Glomerular visceral epithelial cell (primary cell): ENCODE measurements around the gene SHB.
"Not testable (repeated sequence)": the region's sequence is repeated elsewhere in the genome, so short reads cannot be mapped to it uniquely, and the experiment has no call there.

Source experiments
- DNase-seq: peaks from one replicate; pipeline ENCODE4 v3.0.0-alpha.2; 2016; ENCODE audit errors: extremely low spot score

SHB gene

DNA sequence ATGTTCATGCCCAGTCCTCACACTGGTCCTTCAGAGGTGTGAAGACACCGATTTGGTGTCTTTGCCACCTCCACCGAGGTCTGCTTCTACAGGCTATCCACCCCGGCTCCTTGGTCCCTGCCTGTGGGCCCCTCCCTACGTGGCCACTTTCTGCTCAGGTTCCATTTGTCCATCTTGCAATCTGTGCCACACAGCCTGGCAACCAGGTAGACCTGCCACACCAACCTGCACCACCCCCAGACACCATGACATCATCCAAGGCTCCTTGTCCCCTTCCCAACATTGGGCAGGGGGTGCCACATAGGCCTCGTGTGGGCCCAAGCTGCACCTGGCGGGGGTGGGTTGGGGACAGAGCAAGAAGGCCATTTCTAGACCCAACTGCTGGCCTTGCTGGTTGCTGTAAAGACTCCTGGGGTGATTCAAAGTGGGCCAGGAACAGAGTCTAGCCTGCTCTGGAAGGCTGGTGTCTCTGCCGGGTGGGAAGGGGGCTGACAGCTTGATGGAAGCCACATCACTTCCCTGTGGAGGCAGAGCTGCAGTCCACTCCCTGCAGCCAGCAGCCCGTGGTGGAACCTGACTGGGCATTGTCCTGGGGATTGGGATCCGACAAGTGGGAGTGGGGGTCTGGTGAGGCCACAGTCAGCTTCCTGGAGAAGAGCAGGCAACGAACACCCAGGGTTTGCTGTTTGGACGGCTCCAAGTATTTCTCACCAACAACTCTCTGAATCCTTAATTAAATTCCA is 99.3 kb downstream of the SHB start:
- DNase-seq = no peak

- DNase-seq = peak; percentile 57
Measured at GRCh38 chr9:37969130-37969529, 99.9 kb downstream of the SHB start.

DNA sequence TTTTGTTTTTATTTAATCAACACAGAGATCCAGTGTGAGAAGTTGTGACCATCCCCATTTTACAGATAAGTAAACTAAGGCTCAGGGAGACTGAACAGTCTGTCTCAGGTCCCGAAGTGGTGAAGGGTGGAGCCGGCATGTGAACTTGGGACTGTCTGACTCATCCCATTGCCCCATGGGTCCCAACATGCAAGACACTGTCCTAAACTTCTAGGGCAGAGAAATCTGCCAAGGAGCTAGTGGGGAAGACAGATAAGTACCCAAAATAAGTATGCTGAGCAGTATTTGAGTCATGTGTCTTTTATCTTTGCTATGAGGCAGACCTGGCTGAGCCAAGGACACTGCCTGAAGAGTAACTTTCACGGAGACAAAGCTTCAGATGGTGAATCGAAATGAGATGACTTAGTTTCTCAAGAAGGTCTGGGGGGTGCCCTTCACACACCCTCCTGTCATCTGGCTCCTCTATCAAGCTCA is 100.8 kb downstream of the SHB start:
- DNase-seq = no peak

- DNase-seq = no peak
Measured at GRCh38 chr9:37967761-37968080, 101.3 kb downstream of the SHB start.

GRCh38 chr9:37967014-37967760 is 101.8 kb downstream of the SHB start:
- no peak for DNase-seq

DNA sequence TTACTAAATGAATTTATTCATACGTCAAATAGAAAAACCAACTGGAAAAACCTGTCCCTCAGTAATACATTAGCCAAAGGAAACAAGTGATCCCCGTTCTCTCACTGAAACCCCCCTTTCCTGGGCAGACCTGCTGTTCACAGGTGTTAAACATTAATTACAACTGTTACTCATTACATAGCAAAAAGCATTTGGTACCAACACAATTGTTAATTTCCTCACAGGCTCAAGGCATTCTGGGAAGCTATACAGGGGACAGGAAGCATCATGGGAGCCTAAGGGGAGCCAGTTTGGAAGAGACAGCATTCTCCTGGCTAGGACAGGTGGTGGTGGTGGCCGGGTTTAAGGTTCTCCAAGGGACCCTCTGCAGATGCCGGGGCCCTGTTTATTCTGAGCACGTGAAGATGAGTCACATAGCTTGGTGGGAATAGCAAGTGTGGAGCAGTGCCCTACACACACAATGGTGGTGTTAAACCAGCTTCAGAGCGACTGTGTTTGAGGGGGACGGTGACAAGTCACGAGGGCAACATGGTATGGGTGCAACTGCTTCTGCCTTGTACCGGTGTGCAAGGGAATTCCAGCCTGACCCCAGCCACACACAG is 102.5 kb downstream of the SHB start:
- peak; percentile 69 for DNase-seq

DNA sequence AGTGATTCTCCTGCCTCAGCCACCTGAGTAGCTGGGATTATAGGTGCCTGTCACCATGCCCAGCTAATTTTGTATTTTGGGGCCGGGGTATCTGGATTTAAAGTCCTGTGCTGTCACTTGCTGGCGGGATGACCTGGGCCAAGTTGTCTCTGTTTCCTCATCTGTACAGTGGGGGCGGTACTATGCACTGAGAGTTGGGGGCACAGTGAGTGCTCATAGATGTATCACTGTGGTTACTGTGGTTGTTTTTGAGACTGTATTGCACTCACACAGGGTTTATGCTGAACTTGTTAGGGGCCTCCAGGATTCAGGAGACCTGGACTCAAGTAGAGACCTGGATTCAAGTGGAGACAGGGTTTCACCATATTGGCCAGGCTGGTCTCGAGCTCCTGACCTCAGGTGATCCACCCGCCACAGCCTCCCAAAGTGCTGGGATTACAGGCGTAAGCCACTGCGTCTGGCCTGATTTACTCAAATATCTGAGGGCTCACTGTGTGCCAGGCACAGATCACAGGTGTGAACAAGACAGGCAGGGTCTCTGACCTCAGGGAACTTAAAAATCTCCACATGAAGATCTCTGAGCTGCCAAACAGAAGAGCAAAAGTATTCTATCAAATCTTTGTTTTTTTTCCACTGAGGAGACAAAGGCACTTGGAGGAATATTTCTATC is 103.2 kb downstream of the SHB start:
- DNase-seq = not testable (repeated sequence)

GRCh38 chr9:37965116-37965515 is 103.9 kb downstream of the SHB start:
- no peak for DNase-seq

GRCh38 chr9:37964740-37965081 is 104.3 kb downstream of the SHB start:
- no peak for DNase-seq

- peak; percentile 66 for DNase-seq
Measured at GRCh38 chr9:37963936-37964739, 104.9 kb downstream of the SHB start.

DNA sequence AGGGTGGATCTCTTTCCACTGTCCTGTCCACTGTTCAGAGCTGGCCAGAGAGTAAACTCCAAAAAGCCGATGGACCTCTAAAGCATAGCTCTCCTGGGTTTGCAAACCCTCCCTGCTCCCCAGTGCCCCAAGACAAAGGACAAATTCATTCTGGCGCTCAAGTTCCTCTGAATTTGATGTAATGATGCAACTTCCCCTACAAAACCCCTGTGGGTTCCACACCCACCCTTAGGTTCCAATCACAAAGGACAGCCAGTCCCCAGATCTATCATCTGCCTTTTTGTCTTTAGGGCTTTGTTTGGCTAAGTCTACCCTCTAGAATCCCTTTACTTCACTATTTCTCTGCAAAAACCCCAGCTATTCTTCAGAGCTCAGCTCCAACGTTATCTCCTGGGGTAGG is 107.7 kb downstream of the SHB start:
- DNase-seq = no peak

- no peak for DNase-seq
Measured at GRCh38 chr9:37960631-37961030, 108.4 kb downstream of the SHB start.

- no peak for DNase-seq
Measured at GRCh38 chr9:37959976-37960375, 109.1 kb downstream of the SHB start.

- DNase-seq = no peak
Measured at GRCh38 chr9:37958154-37958553, 110.9 kb downstream of the SHB start.

GRCh38 chr9:37957664-37957953 is 111.4 kb downstream of the SHB start:
- DNase-seq = no peak

DNA sequence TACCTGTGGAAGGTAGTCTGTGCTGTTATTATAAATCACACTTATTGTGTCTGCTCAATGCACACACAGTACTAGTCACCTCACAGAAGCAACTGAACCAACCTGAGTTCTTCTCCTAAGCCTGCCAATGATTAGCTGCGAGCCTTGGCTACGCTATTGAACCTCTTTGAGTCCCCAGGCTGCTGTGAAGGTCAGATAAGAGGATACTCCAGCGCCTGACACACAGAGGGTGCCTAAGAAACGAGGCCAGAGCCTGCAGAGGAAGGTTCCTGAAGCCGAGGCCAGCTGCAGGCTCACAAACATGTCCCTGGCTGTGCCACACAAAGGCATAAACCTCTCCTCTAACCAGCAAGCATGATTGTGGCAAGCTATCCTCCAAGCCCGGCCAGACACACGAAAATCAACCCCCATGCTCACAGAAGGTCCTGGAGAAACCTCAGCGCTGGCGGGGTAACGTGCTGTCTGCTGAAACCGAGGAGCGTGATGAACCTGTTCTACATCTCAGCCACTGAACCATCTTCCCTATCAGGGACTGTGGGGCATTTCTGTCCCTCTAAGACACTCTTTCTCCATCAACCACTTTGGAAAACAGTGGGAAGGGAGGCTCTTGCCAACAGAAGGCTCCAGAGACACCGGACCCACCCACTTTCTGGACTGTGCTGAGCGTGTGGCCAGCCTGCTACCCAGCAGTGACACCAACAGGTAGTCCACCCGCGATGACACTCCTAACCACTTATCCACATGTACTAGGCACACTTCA is 111.9 kb downstream of the SHB start:
- DNase-seq = no peak

- DNase-seq = no peak
Measured at GRCh38 chr9:37956423-37956820, 112.6 kb downstream of the SHB start.

DNA sequence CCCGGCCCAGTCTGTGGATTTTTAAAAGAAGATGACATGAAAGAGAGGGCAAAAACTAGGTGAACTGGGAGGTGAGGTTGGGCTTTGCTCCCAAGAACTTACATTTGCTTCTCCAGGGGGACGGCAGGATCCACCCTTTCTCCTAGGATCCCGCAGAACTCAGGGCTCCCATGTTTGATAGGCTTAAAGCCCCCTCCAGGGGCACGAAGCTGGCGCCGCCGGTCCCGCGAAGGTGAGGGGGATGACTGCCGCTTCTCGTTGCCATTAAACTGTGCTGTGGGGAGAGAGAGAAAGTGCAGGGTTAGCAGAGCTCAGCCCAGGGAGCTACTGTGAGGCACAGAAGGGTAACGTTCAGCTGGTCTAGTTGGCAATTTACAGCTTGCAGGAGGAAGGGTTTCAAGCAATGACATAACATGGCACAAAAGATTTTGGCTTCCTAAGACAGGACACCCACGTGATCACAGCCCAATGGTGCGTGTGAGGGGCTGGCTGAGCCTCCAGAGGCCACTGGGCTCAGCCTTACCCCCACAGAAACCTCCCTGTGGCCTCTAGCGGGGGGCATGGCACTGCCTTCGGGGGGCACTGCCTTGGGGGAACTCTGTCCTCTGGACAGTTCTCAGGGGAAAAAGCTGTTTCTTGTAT is 113.1 kb downstream of the SHB start:
- no peak for DNase-seq

GRCh38 chr9:37954581-37954981 is 114.4 kb downstream of the SHB start:
- no peak for DNase-seq

DNA sequence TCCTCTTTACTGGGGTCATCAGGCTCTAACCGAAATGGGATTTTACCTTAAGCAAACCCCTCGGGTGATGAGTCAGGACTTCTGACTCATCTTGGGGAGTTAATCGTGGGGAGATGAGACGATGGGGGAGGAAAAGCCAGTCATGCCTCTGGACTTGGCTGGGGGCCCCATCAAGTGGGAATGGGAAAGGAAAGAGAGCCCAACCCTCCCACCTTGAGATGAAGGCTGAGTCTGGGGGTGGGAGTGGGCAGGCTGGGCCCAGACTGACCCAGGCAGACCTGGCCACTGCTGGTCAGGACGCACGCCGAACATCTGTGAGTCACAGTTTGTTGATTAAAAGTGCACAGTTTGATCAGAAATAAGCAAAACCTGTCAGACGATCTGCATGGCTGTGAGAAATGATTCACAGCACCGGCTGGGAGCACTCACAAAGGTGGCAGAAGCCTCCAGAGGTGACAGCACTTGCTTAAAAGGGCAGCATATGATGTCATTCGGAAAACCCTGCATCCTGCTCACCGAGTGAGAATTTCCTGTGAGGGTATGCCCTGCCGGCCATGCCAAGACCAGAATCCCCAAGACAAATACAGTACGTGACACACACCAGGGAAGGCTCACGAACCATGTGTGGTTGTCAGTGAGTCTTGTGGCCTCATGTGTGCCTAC is 115.1 kb downstream of the SHB start:
- peak; percentile 98 for DNase-seq
